Epithelial cell of proximal tubule (primary cell): ENCODE results near the gene APOA4. TPM values are rescaled to one million over a fixed set of nuclear protein-coding genes. Genes with fewer than 3 reads are reported as not detected.
A peak's percentile ranks its signal among the peaks of the same experiment; 100 is the strongest.

Experiments used
- DNase-seq: peaks from one replicate; pipeline ENCODE4 v3.0.0-alpha.2; 2011; ENCODE audit warnings: low read depth
- H3K4me3 ChIP-seq: 2 replicates; pipeline ENCODE4 v1.5.1; 2011; ENCODE audit warnings: low read depth, mild to moderate bottlenecking, low read length
- total RNA-seq: library from RNA; depleted of rRNA; stranded (reverse); fragments of >200 nt; gene quantifications from 2 replicates; pipeline ENCODE4 v1.2.3, GENCODE V29; 2015
- TF ChIP-seq, protein P1 (sequence below): conservative IDR thresholded peaks from 2 replicates; pipeline ENCODE4 v1.5.1; 2012; ENCODE audit warnings: low read depth, mild to moderate bottlenecking, low read length

APOA4 gene
- total RNA-seq, 1 donor from 2014 or later: not detected

- H3K4me3 ChIP-seq: peak within 1 kb of the TSS; percentile 83
- DNase-seq: no peak
- TF ChIP-seq, protein P1, sequence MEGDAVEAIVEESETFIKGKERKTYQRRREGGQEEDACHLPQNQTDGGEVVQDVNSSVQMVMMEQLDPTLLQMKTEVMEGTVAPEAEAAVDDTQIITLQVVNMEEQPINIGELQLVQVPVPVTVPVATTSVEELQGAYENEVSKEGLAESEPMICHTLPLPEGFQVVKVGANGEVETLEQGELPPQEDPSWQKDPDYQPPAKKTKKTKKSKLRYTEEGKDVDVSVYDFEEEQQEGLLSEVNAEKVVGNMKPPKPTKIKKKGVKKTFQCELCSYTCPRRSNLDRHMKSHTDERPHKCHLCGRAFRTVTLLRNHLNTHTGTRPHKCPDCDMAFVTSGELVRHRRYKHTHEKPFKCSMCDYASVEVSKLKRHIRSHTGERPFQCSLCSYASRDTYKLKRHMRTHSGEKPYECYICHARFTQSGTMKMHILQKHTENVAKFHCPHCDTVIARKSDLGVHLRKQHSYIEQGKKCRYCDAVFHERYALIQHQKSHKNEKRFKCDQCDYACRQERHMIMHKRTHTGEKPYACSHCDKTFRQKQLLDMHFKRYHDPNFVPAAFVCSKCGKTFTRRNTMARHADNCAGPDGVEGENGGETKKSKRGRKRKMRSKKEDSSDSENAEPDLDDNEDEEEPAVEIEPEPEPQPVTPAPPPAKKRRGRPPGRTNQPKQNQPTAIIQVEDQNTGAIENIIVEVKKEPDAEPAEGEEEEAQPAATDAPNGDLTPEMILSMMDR: no peak
Measured at GRCh38 chr11:116772443-116773202, 50.5 kb downstream of the APOA4 start, which contains the start of gene BUD13. TSS of gene BUD13 (minus strand) at chr11:116772987. CDS start at chr11:116772964, 23 bp downstream.

GRCh38 chr11:116771935-116772334, 51.2 kb downstream of the APOA4 start:
- H3K4me3 ChIP-seq: peak overlapping the region; percentile 83
- TF ChIP-seq, protein P1: no peak
- DNase-seq: no peak

Other genes with a start within 250 kb of the APOA4 start
- 27.7 and 33.7 TPM in 2 replicates for gene BUD13, start 50.3 kb downstream of the APOA4 start, total RNA-seq
- gene ZPR1, start 35.3 kb downstream of the APOA4 start, total RNA-seq: 39.4 and 64.4 TPM in 2 replicates
- not detected in 2 replicates for gene APOA5, start 31.4 kb downstream of the APOA4 start, total RNA-seq
- not detected in 2 replicates for gene APOC3, start 6.6 kb upstream of the APOA4 start, total RNA-seq
- gene APOA1, start 14.3 kb upstream of the APOA4 start, total RNA-seq: not detected in 2 replicates